IMR-90 (cell line): ENCODE measurements around the gene UCHL5. TPM values are rescaled to one million over a fixed set of nuclear protein-coding genes. Genes with fewer than 3 reads are reported as not detected.

Experiments
- ATAC-seq: fragments of 200-7000 bp; cut with Tn5 transposase; 2 replicates; pipeline ENCODE4 v1.9.1; 2020; ENCODE audit warnings: low read depth, mild to moderate bottlenecking, moderate library complexity
- BruUV-seq: library from RNA; stranded (reverse); fragments of 400-500 nt; replicated peaks from 2 replicates; lab custom pipeline; 2021; lab: Mats Ljungman, UMichigan
- CTCF ChIA-PET: fragments of 300-600 bp; formaldehyde crosslinking; extraction: SDS; loops from one replicate; lab custom pipeline; 2021; ENCODE audit warnings: antibody characterized with exemption; lab: Yijun Ruan, JAX
- POLR2A ChIA-PET: fragments of 300-600 bp; sonication (Branson Sonifier 250); formaldehyde crosslinking; loops from one replicate; lab custom pipeline; 2022; ENCODE audit warnings: antibody characterized with exemption; ENCODE audit not compliant: unreplicated experiment; lab: Charles Lee
- DNase-seq: peaks from one replicate; pipeline ENCODE4 v3.0.0; 2013
- H2AFZ ChIP-seq: replicated peaks from 2 replicates; pipeline ENCODE3; 2013; ENCODE audit warnings: low read length, mild to moderate bottlenecking; ENCODE audit not compliant: poor library complexity
- H2AK5ac ChIP-seq: 2 replicates; pipeline ENCODE4 v1.6.1; 2013; ENCODE audit warnings: low read depth, low read length, inconsistent platforms
- H2AK9ac ChIP-seq: replicated peaks from 2 replicates; pipeline ENCODE3; 2013; ENCODE audit warnings: mild to moderate bottlenecking, low read depth, low read length, moderate library complexity; ENCODE audit not compliant: poor library complexity
- H2BK120ac ChIP-seq: 2 replicates; pipeline ENCODE4 v1.6.1; 2013; ENCODE audit warnings: low read depth, low read length, inconsistent platforms
- H2BK15ac ChIP-seq: 3 replicates; pipeline ENCODE4 v1.6.1; 2013; ENCODE audit warnings: low read depth, low read length, inconsistent platforms
- H2BK20ac ChIP-seq: 2 replicates; pipeline ENCODE4 v1.6.1; 2013; ENCODE audit warnings: low read depth, mild to moderate bottlenecking, inconsistent platforms, low read length, moderate library complexity
- H2BK5ac ChIP-seq: 2 replicates; pipeline ENCODE4 v1.6.1; 2013; ENCODE audit warnings: mild to moderate bottlenecking, low read depth, low read length, inconsistent platforms; ENCODE audit not compliant: poor library complexity, severe bottlenecking
- H3K14ac ChIP-seq: replicated peaks from 2 replicates; pipeline ENCODE4 v1.6.1; 2013; ENCODE audit warnings: low read depth, low read length, inconsistent platforms
- H3K18ac ChIP-seq: 2 replicates; pipeline ENCODE4 v1.6.1; 2013; ENCODE audit warnings: low read depth, low read length, control low read depth
- H3K23ac ChIP-seq: 2 replicates; pipeline ENCODE4 v1.6.1; 2013; ENCODE audit warnings: low read depth, low read length, inconsistent platforms
- H3K27ac ChIP-seq: 2 replicates; pipeline ENCODE4 v1.5.1; 2013; ENCODE audit warnings: mild to moderate bottlenecking, control low read depth, low read length; ENCODE audit not compliant: insufficient read depth
- H3K27me3 ChIP-seq: 2 replicates; pipeline ENCODE4 v1.6.1; 2013; ENCODE audit warnings: low read length; ENCODE audit not compliant: control insufficient read depth, insufficient read depth
- H3K36me3 ChIP-seq: 2 replicates; pipeline ENCODE4 v1.6.1; 2013; ENCODE audit warnings: low read length, mixed read lengths; ENCODE audit not compliant: control insufficient read depth, insufficient read depth
- H3K4ac ChIP-seq: 2 replicates; pipeline ENCODE4 v1.6.1; 2013; ENCODE audit warnings: low read depth, low read length, inconsistent platforms
- H3K4me1 ChIP-seq: 2 replicates; pipeline ENCODE4 v1.6.1; 2013; ENCODE audit warnings: low read length, mixed read lengths; ENCODE audit not compliant: control insufficient read depth, insufficient read depth
- H3K4me2 ChIP-seq: 2 replicates; pipeline ENCODE4 v1.6.1; 2013; ENCODE audit warnings: low read depth, mild to moderate bottlenecking, control low read depth, low read length, moderate library complexity
- H3K4me3 ChIP-seq: 2 replicates; pipeline ENCODE4 v1.5.1; 2013; ENCODE audit warnings: low read depth, mild to moderate bottlenecking, control low read depth, low read length, moderate library complexity; ENCODE audit not compliant: insufficient read depth
- H3K56ac ChIP-seq: 2 replicates; pipeline ENCODE4 v1.6.1; 2013; ENCODE audit warnings: low read length, inconsistent platforms; ENCODE audit not compliant: insufficient read depth; ENCODE audit errors: extremely low read depth
- H3K79me1 ChIP-seq, 2 experiments: 2 replicates each; pipeline ENCODE4 v1.6.1; 2013; ENCODE audit warnings: low read length in 2 of 2, inconsistent platforms in 1 of 2, low read depth in 1 of 2
- H3K9ac ChIP-seq: 2 replicates; pipeline ENCODE4 v1.6.1; 2013; ENCODE audit warnings: low read depth, low read length, control low read depth
- H3K9me1 ChIP-seq: 2 replicates; pipeline ENCODE4 v1.6.1; 2013; ENCODE audit warnings: low read length, inconsistent platforms; ENCODE audit not compliant: insufficient read depth
- H3K9me3 ChIP-seq: 2 replicates; pipeline ENCODE4 v1.6.1; 2013; ENCODE audit warnings: low read length; ENCODE audit not compliant: control insufficient read depth, insufficient read depth
- H4K20me1 ChIP-seq: 2 replicates; pipeline ENCODE4 v1.6.1; 2013; ENCODE audit warnings: low read length, inconsistent platforms; ENCODE audit not compliant: insufficient read depth
- H4K5ac ChIP-seq: 2 replicates; pipeline ENCODE4 v1.6.1; 2013; ENCODE audit warnings: mild to moderate bottlenecking, low read depth, low read length, control low read depth
- H4K8ac ChIP-seq, 2 experiments: 2 replicates each; pipeline ENCODE4 v1.6.1; 2013; ENCODE audit warnings: low read depth in 2 of 2, low read length in 2 of 2, control low read depth in 1 of 2, inconsistent platforms in 1 of 2
- H4K91ac ChIP-seq: 2 replicates; pipeline ENCODE4 v1.6.1; 2013; ENCODE audit warnings: low read depth, low read length, inconsistent platforms; ENCODE audit not compliant: insufficient read depth
- BHLHE40 ChIP-seq: fragments of 150-350 bp; IDR thresholded peaks from 2 replicates; pipeline ENCODE4 v1.6.1; 2016; ENCODE audit warnings: mild to moderate bottlenecking, low read depth, low read length
- CEBPB ChIP-seq: IDR thresholded peaks from 2 replicates; pipeline ENCODE4 v1.6.1; 2012; ENCODE audit warnings: low read depth, low read length, improper control_type of control experiment
- CHD1 ChIP-seq: IDR thresholded peaks from 2 replicates; pipeline ENCODE4 v1.6.1; 2012; ENCODE audit warnings: low read depth, low read length, improper control_type of control experiment
- FOS ChIP-seq: fragments of 150-350 bp; IDR thresholded peaks from 2 replicates; pipeline ENCODE4 v1.6.1; 2016; ENCODE audit warnings: low read depth, low read length
- MAFK ChIP-seq: IDR thresholded peaks from 2 replicates; pipeline ENCODE4 v1.6.1; 2012; ENCODE audit warnings: low read depth, low read length, improper control_type of control experiment
- MAZ ChIP-seq: IDR thresholded peaks from 2 replicates; pipeline ENCODE4 v1.6.1; 2012; ENCODE audit warnings: low read depth, mild to moderate bottlenecking, low read length, improper control_type of control experiment, moderate library complexity, borderline replicate concordance
- MXI1 ChIP-seq: IDR thresholded peaks from 2 replicates; pipeline ENCODE4 v1.6.1; 2012; ENCODE audit warnings: low read depth, mild to moderate bottlenecking, low read length, moderate library complexity, borderline replicate concordance
- NFE2L2 ChIP-seq: fragments of 150-350 bp; IDR thresholded peaks from 2 replicates; pipeline ENCODE4 v1.6.1; 2016; ENCODE audit warnings: low read depth, mild to moderate bottlenecking, low read length
- POLR2A ChIP-seq: IDR thresholded peaks from 2 replicates; pipeline ENCODE4 v1.6.1; 2012; ENCODE audit warnings: mild to moderate bottlenecking, low read depth, low read length
- RAD21 ChIP-seq: IDR thresholded peaks from 2 replicates; pipeline ENCODE4 v1.6.1; 2012; ENCODE audit warnings: low read length, improper control_type of control experiment
- RCOR1 ChIP-seq: IDR thresholded peaks from 2 replicates; pipeline ENCODE4 v1.6.1; 2012; ENCODE audit warnings: mild to moderate bottlenecking, low read length, improper control_type of control experiment; ENCODE audit not compliant: insufficient replicate concordance
- RFX5 ChIP-seq: IDR thresholded peaks from 2 replicates; pipeline ENCODE4 v1.8.0; 2012; ENCODE audit warnings: low read depth, mild to moderate bottlenecking, low read length, moderate library complexity
- SMC3 ChIP-seq: fragments of 150-350 bp; IDR thresholded peaks from 2 replicates; pipeline ENCODE4 v1.6.1; 2016; ENCODE audit warnings: low read depth, mild to moderate bottlenecking, antibody characterized with exemption, low read length, moderate library complexity
- WGBS, 2 experiments: methylation state at CpG; one replicate each; pipeline versions ENCODE4 v1.1.5 to v1.1.7; 2013; ENCODE audit warnings: missing lambda C conversion rate in 2 of 2; ENCODE audit not compliant: insufficient read length in 1 of 2; ENCODE audit errors: extremely low coverage in 2 of 2; 5-methylcytosine and 5-hydroxymethylcytosine counted together
- dilution Hi-C: fragments of 300-500 bp; cut with HindIII; formaldehyde crosslinking; loops from one replicate; pipeline ENCODE4 v1.14.3; 2018; ENCODE audit warnings: low sequenced_read_pairs; ENCODE audit not compliant: unreplicated experiment
- in situ Hi-C: fragments of 300-500 bp; cut with MboI; formaldehyde crosslinking; loops from 3 replicates; pipeline ENCODE4 v1.14.3; 2019; ENCODE audit warnings: low sequenced_read_pairs, inconsistent platforms, mixed read lengths
- intact Hi-C: fragments of 100-400 bp; cut with micrococcal nuclease; formaldehyde crosslinking; loops from 2 replicates; pipeline ENCODE4 v1.10.0; 2022
- polyA plus RNA-seq, 3 experiments: library from polyadenylated mRNA; depleted of rRNA; stranded (reverse); fragments of >200 nt; gene quantifications; 2 replicates each; pipeline ENCODE4 v1.2.3, GENCODE V29; 2012; ENCODE audit warnings: low replicate concordance in 1 of 3
- total RNA-seq: library from RNA; depleted of rRNA; stranded (reverse); fragments of >200 nt; gene quantifications from 2 replicates; pipeline ENCODE4 v1.2.3, GENCODE V29; 2012
- TF ChIP-seq, protein P1 (sequence below): fragments of 150-350 bp; IDR thresholded peaks from 2 replicates; pipeline ENCODE4 v1.6.1; 2017; ENCODE audit warnings: mild to moderate bottlenecking, antibody characterized with exemption, low read length, low read depth
- TF ChIP-seq, protein P2 (sequence below): conservative IDR thresholded peaks from 2 replicates; pipeline ENCODE4 v1.5.1; 2012; ENCODE audit warnings: mild to moderate bottlenecking, low read depth, low read length, improper control_type of control experiment
- TF ChIP-seq, protein P3 (sequence below): fragments of 150-350 bp; IDR thresholded peaks from 2 replicates; pipeline ENCODE4 v1.6.1; 2016; ENCODE audit warnings: low read depth, mild to moderate bottlenecking, low read length, moderate library complexity, borderline replicate concordance

Gene UCHL5
- total and polyA plus RNA-seq, 2 of the 4 experiments (the other 2 are of a cell fraction): 12.9 to 18.4 TPM

DNA sequence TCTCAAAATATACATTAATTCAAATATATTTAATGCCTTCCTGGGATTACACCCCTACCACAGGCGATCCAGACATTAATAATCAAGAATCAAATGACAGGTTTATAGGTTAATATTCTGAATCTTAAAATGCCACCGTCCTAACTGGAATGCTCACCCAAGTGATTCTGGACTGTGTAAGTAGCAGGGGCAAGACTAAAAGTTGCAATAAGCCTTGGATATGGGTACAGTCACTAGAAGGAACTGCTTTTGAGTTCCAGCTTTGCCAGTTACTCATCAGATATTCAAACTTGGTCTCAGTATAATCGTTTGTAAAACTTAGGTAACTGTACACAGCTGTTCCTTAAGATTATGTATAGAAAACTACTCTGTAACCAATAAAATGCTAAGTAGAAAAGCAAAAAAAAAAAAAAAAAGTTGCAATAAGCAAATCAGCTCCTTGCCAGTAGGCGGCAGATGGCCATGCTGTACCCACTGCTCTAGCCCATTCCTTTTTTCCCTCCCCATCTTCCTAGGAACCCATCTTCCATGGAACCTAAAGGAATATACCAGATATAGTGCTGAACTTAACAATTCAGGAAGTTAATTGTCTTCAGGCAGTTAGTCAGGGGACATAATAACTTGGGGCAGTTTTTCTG is 10.7 kb upstream of the UCHL5 start:
- Histone ChIP-seq H2BK20ac (no peak overlapping the region), H4K5ac (no peak overlapping the region), H3K9me3 (no peaks in the 10 kb centered on the region), H2AK5ac (no peak overlapping the region), H3K27me3 (no peaks in the 10 kb centered on the region), H4K20me1 (peaks cover 7% of the 10 kb centered on the region; the same call in 1 of the 2 replicates), H3K56ac (no peak overlapping the region), H3K36me3 (peaks cover 8% of the 10 kb centered on the region), H3K79me1 (peaks cover 32 to 51% of the 10 kb centered on the region in 2 experiments), H4K8ac (no peak overlapping the region), H3K18ac (no peak overlapping the region), H2BK120ac (no peak overlapping the region), H3K9me1 (peaks cover 2% of the 10 kb centered on the region; the same call in 1 of the 2 replicates), H3K23ac (no peak overlapping the region), H2BK5ac (no peak overlapping the region), H2AK9ac (no peak overlapping the region), H2BK15ac (no peak overlapping the region), H4K91ac (no peak overlapping the region), H3K4me1 (peaks cover 3% of the 10 kb centered on the region), H3K27ac (no peak overlapping the region), H3K9ac (no peak overlapping the region), H3K4me3 (no peak overlapping the region), H2AFZ (no peak overlapping the region), H3K14ac (no peak overlapping the region), H3K4ac (no peak overlapping the region), H3K4me2 (no peak overlapping the region)
- BruUV-seq: no TSS peak
- ChIA-PET CTCF (interaction anchor here (0.6 to 1.0 kb wide), 2 partner anchors 50 to 96 kb away, joined by 3 to 4 read pairs; no protein-coding TSS in a partner anchor), POLR2A (no interaction called here)
- in situ Hi-C loops: no loop called here
- TF ChIP-seq POLR2A (no peak), MAFK (no peak), MAZ (no peak), BHLHE40 (no peak), RAD21 (peak; percentile 22; the same call in 1 of the 2 replicates), CEBPB (no peak), MXI1 (no peak), RCOR1 (no peak), NFE2L2 (no peak), RFX5 (no peak), SMC3 (no peak), CHD1 (no peak), FOS (no peak)
- TF ChIP-seq, protein P1, sequence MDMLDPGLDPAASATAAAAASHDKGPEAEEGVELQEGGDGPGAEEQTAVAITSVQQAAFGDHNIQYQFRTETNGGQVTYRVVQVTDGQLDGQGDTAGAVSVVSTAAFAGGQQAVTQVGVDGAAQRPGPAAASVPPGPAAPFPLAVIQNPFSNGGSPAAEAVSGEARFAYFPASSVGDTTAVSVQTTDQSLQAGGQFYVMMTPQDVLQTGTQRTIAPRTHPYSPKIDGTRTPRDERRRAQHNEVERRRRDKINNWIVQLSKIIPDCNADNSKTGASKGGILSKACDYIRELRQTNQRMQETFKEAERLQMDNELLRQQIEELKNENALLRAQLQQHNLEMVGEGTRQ: no peak
- TF ChIP-seq, protein P2, sequence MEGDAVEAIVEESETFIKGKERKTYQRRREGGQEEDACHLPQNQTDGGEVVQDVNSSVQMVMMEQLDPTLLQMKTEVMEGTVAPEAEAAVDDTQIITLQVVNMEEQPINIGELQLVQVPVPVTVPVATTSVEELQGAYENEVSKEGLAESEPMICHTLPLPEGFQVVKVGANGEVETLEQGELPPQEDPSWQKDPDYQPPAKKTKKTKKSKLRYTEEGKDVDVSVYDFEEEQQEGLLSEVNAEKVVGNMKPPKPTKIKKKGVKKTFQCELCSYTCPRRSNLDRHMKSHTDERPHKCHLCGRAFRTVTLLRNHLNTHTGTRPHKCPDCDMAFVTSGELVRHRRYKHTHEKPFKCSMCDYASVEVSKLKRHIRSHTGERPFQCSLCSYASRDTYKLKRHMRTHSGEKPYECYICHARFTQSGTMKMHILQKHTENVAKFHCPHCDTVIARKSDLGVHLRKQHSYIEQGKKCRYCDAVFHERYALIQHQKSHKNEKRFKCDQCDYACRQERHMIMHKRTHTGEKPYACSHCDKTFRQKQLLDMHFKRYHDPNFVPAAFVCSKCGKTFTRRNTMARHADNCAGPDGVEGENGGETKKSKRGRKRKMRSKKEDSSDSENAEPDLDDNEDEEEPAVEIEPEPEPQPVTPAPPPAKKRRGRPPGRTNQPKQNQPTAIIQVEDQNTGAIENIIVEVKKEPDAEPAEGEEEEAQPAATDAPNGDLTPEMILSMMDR: peak; percentile 21; the same call in 1 of the 2 replicates
- TF ChIP-seq, protein P3, sequence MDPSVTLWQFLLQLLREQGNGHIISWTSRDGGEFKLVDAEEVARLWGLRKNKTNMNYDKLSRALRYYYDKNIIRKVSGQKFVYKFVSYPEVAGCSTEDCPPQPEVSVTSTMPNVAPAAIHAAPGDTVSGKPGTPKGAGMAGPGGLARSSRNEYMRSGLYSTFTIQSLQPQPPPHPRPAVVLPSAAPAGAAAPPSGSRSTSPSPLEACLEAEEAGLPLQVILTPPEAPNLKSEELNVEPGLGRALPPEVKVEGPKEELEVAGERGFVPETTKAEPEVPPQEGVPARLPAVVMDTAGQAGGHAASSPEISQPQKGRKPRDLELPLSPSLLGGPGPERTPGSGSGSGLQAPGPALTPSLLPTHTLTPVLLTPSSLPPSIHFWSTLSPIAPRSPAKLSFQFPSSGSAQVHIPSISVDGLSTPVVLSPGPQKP: no peak
- dilution Hi-C loops: no loop called here
- WGBS, 2 experiments: no CpG with 5 or more reads among the region's 4 CpGs
- intact Hi-C loops: no loop called here
- DNase-seq (no peak), ATAC-seq (peak; percentile 35; the same call in 1 of the 2 replicates)
